Stimulated activated CD8-positive, alpha-beta memory T cell treated with anti-CD3 and anti-CD28 coated beads, Interleukin-4, amount 100 ng/mL, for 1 hour (primary cell): ENCODE results near the gene PES1.
"Not testable (repeated sequence)": the region's sequence is repeated elsewhere in the genome, so short reads cannot be mapped to it uniquely, and the experiment has no call there.

Experiments used
- DNase-seq, 2 donors: peaks; one replicate each; pipeline ENCODE4 v3.0.0-alpha.2; 2020; ENCODE audit warnings: low read depth in 2 of 2, low spot score in 1 of 2

PES1 gene

DNA sequence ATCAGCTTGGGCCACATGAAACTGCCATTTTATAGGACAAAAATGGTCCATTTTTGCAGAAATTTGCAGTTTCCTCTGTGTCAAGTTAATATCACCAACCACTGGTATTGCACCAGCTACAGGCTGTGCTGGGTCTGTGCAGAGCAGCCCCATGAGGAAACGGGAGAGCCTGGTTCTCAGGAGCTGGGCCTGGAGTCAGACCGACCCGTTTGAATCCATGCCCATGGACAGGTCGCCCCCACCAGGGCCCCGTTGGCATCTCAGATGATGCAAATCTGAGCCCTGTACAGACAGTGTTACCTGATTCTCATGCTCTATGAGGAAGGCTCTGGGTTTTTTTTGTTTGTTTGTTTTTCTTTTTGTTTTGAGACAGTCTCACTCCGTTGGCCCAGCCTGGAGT lies 35.3 kb downstream of the PES1 start:
- no peak for DNase-seq

DNA sequence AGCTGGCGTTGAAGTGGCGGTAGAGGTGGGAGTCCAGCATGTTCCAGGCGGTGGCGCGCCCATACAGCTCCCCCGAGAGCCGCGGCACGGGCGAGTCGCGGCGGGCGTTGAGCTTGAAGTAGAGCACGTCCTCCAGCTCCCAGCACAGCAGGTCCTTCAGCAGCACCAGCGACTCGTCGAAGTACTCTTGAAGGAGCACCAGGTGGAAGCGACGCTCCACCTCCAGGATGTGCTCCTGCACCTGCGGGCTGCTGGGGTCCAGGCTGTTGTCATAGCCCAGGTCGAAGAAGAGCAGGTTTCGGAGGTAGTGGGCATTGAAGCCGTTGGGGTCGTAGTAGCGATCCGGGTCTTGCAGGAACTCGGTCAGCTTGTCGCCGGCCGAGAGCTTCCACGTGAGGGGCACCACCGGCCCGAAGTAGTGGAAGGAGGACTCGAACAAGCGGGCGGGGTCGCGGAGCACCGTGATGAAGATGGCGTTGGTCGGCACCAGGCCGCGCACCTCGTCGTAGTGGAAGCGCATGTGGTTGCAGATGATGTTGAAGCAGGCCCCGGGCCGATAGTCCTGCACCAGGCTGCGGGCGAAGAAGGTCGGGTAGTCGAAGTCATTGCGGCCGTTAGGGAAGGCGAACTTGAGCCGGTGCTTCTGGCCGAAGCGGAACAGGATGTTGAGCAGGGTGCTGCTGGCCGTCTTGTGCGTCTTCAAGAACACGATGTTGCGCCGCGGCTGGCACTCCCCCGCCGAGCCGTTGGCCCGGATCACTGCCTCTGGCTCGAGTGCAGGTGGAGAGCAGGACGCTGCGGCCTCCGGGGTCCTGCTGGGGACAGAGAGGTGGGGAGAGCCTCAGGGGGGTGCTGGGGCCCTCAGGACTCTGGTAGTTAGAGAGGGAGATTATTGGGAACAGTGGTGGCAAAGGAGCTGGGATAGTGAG lies 36.2 kb downstream of the PES1 start:
- DNase-seq: no peak

DNA sequence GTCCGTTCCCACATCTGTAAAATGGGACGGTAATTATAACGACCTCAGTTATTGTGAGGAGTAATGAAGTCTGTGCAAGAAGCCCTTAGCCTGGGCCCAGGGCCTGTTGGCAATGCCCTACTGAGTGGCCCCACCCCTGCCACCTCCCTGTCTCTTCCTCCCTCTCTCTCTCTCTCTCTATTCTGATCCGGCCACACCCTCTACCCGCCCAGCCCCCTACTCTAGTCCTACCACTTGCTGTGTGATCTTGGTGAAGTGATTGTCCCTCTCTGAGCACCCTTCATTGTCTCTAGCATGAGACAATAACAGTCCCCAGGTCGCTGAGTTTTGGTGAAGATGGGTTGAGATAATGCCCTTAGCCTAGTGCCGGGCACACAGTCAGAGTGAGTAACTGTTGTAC lies 37.7 kb downstream of the PES1 start:
- no peak for DNase-seq

DNA sequence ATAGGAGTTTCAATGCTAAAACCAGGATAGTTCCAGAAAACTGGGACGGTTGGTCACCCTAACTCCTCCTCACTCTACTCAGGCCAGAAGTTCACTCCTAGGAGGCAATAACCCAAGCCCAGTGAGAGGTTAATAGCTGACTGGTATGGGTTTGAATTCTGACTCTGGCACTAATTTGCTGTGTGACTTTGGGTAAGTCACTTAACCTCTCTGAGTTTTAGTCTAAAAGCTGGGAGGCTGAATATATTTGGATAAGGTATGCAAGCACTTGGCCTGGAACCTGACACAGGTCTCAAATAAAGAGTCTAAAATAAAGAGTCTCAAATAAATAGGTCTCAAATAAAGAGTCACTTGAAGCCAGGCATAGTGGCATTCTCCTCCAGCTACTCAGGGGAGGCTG lies 39.0 kb downstream of the PES1 start:
- no peak for DNase-seq

DNA sequence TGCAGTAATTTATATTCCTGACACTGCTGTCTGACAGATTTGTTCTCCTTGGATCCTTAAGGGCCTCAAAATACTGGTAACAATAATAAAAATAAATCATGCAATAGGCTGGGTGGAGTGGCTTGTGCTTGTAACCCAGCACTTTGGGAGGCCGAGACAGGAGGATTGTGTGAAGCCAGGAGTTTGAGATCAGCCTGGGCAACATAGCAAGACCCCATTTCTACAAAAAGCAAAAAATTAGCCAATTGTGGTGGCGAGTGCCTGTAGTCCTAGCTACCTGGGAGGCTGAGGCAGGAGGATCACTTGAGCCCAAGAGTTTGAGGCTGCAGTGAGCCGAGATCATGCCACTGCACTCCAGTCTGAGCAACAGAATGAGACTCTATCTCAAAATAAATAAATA lies 39.9 kb downstream of the PES1 start:
- not testable (repeated sequence) for DNase-seq

DNA sequence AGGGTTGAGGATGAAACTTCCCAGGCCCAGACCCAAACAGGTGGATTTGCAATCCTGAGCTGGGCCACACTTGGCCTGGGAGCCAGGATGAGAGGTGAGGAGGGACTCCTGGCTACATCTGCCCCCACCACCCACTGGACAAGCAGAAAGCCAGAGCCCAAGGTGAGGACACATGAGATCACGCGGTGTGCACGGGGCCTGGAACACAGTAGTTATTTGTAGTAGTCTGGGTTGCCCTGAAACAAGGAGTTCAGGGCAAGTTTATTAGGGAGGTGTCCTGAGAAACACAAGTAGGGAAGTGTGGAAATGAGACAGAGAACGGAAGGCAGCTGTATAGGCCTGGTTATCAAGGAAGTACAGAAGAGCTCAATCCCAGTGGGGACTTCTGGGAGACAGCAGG lies 44.5 kb downstream of the PES1 start:
- no peak for DNase-seq

DNA sequence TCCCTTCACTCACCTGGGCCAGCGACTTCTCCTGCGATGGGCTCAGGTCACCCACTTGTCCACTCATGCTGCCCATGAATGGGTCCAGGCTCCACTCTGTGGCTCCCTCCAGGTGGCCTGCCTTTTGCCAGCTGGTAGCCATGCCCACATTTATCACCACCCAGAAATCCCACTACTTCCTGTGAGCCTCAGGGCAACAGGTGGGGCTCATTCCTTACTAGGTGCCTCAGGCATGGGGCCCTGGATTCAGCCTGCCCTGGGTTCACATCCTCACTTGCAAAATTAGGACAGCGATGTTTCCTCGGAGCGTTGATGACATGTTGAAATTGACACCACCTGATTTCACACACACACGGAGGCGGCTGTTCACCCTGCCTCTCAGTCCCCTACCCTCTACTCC lies 45.1 kb downstream of the PES1 start, which contains the start of gene SEC14L6:
Gene SEC14L6 (minus strand): TSS at position 126 of the 400 bp plus-strand sequence. CDS start 59 bp downstream, at position 67.
- DNase-seq: no peak

DNA sequence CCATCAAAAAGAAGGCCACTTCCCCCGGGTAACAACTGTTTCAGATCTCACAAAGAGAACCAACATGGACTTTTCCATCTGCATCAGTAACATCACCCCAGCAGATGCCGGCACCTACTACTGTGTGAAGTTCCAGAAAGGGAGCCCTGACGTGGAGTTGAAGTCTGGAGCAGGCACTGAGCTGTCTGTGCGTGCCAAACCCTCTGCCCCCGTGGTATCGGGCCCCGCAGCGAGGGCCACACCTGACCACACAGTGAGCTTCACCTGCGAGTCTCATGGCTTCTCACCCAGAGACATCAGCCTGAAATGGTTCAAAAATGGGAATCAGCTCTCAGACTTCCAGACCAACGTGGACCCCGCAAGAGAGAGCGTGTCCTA lies 48.9 kb downstream of the PES1 start:
- DNase-seq: no peak

DNA sequence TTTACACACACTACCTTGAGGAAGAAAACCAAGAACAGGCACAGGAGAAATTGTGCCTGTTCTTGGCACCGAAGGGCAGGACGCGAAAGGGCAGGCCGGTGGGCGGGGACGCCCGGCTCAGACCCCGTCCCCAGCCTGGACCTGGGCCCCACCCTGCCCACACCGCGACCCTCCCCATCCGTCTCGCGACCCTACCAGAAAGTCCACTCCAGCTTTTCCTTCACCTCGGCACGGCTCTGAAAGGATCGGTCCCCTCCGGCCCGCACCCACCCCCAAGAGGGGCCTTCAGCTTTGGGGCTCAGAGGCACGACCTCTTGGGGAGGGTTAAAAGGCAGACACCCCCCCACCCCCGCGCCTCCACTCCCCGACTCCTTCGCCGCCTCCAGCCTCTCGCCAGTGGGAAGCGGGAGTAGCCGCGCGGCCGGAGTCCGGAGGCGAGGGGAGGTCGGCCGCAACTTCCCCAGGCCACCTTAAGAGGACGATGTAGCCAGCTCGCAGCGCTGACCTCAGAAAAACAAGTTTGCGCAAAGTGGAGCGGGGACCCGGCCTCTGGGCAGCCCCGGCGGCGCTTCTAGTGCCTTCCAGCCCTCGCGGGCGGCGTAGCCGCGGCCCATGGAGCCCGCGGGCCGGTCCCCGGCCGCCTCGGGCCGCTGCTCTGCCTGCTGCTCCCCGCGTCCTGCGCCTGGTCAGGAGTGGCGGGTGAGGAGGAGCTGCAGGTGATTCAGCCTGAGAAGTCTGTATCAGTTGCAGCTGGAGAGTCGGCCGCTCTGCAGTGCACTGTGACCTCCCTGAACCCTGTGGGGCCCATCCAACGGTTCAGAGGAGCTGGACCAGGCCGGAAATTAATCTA lies 49.5 kb downstream of the PES1 start:
- DNase-seq: no peak

DNA sequence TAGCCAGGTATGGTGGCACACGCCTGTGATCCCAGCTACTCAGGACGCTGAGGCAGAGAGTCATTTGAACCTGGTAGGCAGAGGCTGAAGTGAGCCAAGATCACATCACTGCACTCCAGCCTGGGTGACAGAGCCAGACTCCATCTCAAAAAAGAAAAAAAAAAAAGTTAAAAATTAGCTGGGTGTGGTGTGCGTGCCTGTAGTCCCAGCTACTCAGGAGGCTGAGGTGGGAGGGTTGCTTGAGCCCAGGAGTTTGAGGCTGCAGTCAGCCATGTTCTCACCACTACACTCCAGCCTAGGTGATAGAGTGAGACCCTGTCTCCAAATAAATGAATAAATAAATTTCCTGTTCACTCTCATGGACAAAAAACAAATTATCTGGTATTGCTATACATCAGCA lies 50.2 kb downstream of the PES1 start:
- not testable (repeated sequence) for DNase-seq

DNA sequence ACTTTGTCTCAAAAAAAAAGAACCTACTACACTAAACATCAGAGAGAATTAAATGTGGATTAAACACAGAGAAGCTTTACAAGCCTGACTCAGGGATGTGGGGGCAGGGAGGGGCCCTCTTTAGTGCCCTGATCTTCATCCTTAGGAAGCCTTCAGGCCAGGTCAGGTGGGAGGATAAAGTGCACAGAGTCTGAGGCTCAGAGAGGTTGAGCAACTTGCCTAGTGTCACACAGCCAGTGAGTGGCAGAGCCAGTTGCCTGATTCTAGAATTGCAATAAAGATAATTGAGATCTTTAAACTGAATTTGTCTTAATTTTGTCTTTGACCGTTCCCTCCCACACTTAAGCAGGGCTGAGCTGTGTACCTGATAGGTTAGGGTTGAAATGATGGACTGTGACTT lies 52.3 kb downstream of the PES1 start:
- DNase-seq: no peak

DNA sequence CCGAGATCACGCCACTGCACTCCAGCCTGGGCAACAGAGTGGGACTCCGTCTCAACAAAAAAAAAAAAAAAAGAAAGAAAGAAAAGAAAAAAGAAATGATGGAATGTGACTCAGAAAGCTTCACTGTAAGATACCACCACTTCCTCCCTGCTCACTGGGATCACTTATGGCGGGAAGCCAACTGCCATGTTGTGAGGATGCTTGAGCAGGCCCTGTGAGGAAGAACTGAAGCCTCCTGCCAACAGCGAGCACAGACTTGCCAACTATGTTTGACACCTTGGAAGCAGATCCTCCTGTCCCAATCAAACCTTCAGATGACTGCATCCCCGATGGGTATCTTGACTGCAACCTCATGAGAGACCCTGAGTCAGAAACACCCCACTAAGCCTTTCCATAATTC lies 53.4 kb downstream of the PES1 start:
- no peak for DNase-seq

DNA sequence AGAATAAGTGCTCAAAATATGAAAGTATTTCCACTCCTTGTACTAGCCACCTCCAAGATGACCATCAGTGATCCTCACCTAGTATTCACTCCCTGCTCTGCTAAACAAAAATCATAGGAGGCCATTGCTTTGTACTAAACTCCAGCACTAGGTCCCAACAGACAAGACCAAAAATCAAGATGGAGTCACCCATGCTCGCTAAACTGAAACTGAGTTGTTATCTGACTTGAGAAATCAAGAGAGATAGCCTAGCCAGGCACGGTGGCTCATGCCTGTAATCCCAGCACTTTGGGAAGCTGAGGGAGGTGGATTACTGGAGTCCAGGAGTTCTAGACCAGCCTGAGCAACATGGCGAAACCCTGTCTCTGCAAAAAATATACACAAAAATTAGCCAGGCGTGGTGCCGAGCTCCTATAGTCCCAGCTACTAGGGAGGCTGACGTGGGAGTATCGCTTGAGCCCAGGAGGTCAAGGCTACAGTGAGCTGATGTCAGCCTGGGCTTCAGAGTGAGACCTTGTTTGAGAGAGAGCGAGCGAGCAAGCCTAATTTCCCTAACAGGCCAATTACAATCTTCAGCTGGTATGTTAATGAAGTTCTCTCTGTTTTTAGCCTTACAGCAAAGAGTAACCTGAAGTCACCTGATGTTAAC lies 54.5 kb downstream of the PES1 start:
- no peak for DNase-seq

DNA sequence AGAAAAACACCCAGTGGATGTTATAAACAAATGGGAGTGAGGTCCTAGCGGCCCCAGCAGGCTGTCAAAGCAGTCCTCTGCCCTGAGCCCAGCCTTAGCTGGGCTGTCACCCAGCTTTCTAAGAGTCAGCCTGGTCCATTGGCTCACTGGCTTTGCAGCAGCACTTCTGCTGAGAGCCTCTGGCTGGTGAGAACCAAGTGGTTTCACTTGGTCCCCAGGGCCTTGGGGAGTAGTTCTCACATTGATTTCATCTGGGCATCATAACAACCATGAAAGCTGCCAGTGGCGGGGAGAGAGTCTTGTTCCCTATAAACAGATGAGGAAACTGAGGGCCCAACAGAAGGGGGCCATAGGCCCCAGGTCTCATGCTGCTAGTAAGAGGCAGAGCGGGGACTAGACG lies 56.5 kb downstream of the PES1 start:
- DNase-seq: no peak

DNA sequence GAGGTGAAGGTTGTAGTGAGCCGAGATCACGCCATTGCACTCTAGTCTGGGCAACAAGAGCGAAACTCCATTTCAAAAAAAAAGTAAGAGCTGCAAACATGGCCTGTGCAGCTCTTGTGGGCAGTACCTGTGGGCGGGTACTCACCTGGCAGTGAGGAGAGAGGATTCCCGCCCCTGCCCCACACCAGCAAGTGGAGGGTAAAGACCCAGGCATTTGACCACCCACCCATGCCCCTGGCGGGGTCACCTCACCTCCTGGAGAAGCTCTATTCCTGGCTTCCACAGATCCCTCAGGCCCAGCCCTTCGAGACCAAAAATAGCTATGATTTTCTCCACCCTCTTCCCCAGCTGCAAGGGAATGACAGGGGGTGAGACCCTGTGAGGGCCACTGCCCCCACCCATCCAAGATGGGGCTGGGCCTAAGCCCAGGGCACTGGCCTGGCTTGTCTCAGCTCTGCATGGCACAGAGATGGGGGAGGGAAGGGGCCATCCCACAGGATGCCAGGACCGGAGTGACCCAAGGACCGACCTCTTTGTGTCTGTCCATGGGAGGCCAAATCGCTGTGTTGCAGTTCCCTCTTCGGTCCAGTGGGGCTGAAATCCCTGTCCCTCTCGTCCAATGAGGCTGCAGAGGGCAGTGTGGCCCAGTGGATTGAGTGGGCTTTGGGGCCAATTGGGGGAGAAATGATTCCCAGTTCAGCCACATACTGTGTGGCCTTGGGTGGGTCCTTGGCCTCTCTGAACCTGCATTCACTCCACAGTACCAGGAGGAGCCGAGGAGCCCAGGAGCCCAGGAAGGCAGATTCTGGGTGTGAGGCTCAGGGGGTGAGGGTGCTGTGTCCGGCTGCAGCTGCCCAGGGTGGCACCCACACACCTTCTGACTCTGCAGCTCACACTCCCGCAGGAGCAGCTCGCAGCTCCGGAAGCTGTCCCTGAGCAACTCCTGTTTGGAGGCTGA lies 59.8 kb downstream of the PES1 start:
- DNase-seq: no peak

DNA sequence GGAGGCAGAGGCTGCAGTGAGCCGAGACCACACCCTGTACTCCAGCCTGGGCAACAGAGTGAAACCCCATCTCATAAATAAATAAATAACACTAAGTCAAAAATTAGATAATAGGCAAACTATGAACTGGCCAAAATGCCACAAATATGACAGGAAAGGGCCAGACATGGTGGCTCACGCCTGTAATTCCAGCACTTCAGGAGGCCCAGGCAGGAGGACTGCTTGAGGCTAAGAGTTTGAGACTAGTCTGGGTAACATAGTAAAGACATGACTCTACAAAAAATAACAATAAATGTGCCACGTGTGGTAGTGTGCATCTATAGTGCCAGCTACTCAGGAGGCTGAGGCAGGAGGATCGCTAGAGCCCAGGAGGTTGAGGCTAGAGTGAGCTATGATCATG lies 65.1 kb downstream of the PES1 start:
- no peak for DNase-seq
